Fibroblast of the aortic adventitia (primary cell): ENCODE data around the gene TMEM19. TPM values are rescaled to one million over a fixed set of nuclear protein-coding genes. Genes with fewer than 3 reads are reported as not detected.

Source experiments
- DNase-seq: peaks from one replicate; pipeline ENCODE4 v3.0.0-alpha.2; 2010; ENCODE audit warnings: low read depth
- H3K4me3 ChIP-seq: 2 replicates; pipeline ENCODE4 v1.5.1; 2011; ENCODE audit warnings: low read depth, mild to moderate bottlenecking, control low read depth, low read length, moderate library complexity
- CTCF ChIP-seq: IDR thresholded peaks from 2 replicates; pipeline ENCODE4 v1.5.1; 2011; ENCODE audit warnings: mild to moderate bottlenecking, low read length, control low read depth, inconsistent platforms; ENCODE audit not compliant: insufficient read depth
- total RNA-seq: library from RNA; depleted of rRNA; stranded (reverse); fragments of >200 nt; gene quantifications from 2 replicates; pipeline ENCODE4 v1.2.3, GENCODE V29; 2012; ENCODE audit warnings: low replicate concordance

The TMEM19 gene
- total RNA-seq, 1 donor: 36.8 TPM

DNA sequence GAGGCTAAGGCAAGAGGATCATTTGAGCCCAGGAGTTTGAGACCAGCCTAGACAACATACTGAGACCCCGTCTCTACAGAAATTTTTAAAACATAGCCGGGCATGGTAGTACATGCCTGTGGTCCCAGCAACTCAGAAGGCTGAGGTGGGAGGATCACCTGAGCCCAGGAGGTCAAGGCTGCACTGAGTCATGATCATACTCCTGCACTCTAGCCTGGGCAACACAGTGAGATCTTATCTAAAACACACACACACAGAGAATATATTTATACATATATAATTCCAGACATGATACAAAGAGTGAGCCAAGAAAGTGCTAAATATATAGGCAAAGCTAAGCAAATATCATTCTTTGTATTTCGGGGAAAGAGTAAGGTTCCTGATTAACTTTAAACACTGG lies 31.7 kb upstream of the TMEM19 start:
- H3K4me3 ChIP-seq: no peak overlapping the region
- TF ChIP-seq CTCF: no peak
- DNase-seq: no peak

DNA sequence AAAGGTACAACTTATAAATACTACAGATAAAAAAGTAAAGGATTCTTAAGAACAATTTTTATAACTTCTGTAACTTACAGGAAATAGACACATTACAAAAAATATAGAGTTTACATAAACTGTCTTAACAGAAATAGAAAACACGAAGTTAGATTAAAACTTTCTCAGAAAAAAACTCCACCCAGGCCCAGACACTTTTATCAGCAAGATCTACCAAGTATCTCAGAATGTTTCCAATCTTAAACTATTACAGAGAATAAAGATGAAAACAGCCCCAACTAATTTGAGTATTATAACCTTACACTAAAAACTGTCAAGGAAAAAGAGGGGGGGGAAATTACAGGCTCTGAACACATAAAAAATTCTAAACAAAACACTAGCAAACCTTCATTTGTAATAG lies 30.4 kb upstream of the TMEM19 start:
- no peak for TF ChIP-seq CTCF
- DNase-seq: no peak
- H3K4me3 ChIP-seq: no peak overlapping the region

- TF ChIP-seq CTCF: no peak
- no peak overlapping the region for H3K4me3 ChIP-seq
- DNase-seq: no peak
These were observed 30.0 kb upstream of the TMEM19 start for GRCh38 chr12:71655907-71656306.

DNA sequence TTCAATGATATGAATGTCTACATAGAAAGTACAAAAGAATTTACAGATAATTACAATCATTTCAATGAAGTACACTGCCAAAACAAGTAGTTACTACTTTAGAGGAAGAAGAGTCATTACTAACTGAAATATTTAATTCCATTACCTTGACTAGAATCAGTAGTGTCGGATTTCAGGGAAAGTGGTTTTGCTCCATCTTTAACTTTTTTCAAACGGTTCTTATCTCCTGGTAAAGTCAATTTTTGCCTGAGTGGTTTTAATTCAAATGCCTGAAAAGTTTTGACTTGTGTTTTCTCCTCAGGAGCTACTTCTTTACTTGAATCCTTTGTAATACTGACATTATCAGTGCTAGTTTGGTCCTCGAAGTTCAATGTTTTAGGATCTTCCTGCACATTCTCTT lies 29.1 kb upstream of the TMEM19 start:
- TF ChIP-seq CTCF: no peak
- DNase-seq: no peak
- no peak overlapping the region for H3K4me3 ChIP-seq

DNA sequence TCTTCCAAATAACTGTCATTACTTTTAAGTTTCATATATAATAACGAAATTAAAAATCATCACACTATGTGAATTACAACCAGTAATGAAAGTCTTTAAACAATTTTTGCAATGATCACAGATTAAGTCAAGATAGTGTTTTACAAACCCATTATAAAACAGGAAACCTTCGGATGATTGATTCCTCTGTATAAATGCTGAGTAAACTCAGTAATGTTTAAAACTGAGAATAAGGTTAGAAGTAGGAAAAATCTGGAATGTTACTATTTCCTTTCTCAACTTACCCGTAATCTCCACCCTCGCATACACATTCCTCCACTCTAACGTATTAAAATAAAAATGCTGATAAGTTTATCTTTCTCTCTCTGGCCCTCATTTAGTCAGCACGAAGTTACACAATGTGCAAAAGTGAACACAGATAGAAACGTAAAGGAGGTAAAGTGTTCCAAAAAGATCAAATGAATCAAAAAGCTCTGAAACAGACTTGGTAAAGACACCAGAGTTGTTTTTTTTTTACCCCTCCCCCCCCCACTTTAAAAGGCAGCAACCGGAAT lies 23.8 kb upstream of the TMEM19 start:
- TF ChIP-seq CTCF: no peak
- peak; percentile 91 for DNase-seq

DNA sequence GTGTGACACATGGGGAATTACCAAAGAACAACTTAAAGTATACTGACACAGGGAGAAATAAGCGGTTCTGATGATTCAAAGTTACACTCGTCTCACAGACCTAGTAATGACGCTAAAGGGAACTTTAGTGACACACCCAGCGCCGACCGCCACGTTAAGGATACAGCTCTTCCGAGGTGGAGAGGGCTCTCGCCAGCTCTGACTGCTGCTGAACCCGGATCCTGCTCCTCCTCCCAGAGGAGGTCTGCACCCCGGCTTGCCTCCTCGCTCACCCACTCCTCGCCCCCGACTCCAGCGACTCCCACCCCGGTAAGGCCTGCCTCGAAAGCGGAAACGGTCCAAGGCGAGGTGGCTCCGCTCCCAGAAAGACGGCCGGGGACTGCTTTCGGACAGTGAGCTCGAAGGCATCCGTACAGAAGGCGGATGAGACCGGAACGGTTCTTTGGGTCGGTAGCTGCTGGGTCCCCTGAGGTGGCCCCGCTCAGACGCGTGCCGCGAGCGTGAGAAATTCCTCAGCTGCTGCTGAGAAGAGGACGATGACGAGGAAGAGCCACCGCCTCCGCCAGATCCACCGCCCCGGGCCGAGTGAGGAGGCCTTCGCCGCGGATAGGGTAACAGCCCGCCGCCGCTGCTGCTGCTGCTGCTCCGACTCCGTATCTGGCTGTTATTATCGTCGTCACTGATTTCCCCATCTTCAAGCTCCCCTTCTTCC lies 22.9 kb upstream of the TMEM19 start:
- peak; percentile 73 for DNase-seq
- no peak for TF ChIP-seq CTCF
- peak overlapping the region; percentile 91 for H3K4me3 ChIP-seq

More for the DNA sequence above, 23.8 kb upstream of the TMEM19 start:
- peak overlapping the region; percentile 91 for H3K4me3 ChIP-seq
